Mucosa of descending colon (tissue), 3 donors: ENCODE results near the gene FBXW5. TPM values are rescaled to one million over a fixed set of nuclear protein-coding genes. Genes with fewer than 3 reads are reported as not detected.
A peak's percentile ranks its signal among the peaks of the same experiment; 100 is the strongest.

Experiments used
- ATAC-seq: fragments of 200-7000 bp; cut with Tn5 transposase; one replicate; pipeline ENCODE4 v1.9.1; 2020; ENCODE audit warnings: mild to moderate bottlenecking, moderate library complexity
- DNase-seq, 3 donors: peaks; one replicate each; pipeline ENCODE4 v3.0.0-alpha.2; 2020
- H3K36me3 ChIP-seq: fragments of 200-600 bp; one replicate; pipeline ENCODE4 v1.8.0; 2021; ENCODE audit warnings: low read depth, mild to moderate bottlenecking
- H3K4me1 ChIP-seq: fragments of 200-600 bp; one replicate; pipeline ENCODE4 v1.8.0; 2021; ENCODE audit warnings: low read depth, mild to moderate bottlenecking
- H3K4me3 ChIP-seq: fragments of 200-600 bp; one replicate; pipeline ENCODE4 v1.8.0; 2021; ENCODE audit warnings: mild to moderate bottlenecking
- H3K9me3 ChIP-seq: fragments of 200-600 bp; one replicate; pipeline ENCODE4 v1.8.0; 2021; ENCODE audit warnings: mild to moderate bottlenecking
- intact Hi-C, 2 donors: fragments of 100-400 bp; cut with DNase I in 1 of 2; cut with micrococcal nuclease in 1 of 2; formaldehyde crosslinking; loops; one replicate each; pipeline versions ENCODE4 v1.11.0 to v1.11.1; 2022; cut with DNase I, micrococcal nuclease
- total RNA-seq, 3 donors: library from RNA; stranded (reverse); fragmentation: NEBNext Ultra II Directional in 2 of 3; extraction: Animal tissue kit (Norgen Biotek cat#: 25700) in 2 of 3; gene quantifications; one replicate each; pipeline versions ENCODE4 v1.2.1 to v1.2.4, GENCODE V29; 2021 to 2023
- TF ChIP-seq, protein P1 (sequence below): fragments of 200-600 bp; IDR thresholded peaks from one replicate; pipeline ENCODE4 v1.8.0; 2022; ENCODE audit warnings: antibody characterized with exemption, mild to moderate bottlenecking
- donor health status: DM: no; HTN: no; CAD: no; lungs with moderate emphysema.
- donor health status: DM: no; HTN: no; CAD: no.
- donor health status: DM: no; HTN: yes; CAD: no.

Gene FBXW5
- total RNA-seq, 3 donors from 2014 or later = 127 to 197 (median 142) TPM

DNA sequence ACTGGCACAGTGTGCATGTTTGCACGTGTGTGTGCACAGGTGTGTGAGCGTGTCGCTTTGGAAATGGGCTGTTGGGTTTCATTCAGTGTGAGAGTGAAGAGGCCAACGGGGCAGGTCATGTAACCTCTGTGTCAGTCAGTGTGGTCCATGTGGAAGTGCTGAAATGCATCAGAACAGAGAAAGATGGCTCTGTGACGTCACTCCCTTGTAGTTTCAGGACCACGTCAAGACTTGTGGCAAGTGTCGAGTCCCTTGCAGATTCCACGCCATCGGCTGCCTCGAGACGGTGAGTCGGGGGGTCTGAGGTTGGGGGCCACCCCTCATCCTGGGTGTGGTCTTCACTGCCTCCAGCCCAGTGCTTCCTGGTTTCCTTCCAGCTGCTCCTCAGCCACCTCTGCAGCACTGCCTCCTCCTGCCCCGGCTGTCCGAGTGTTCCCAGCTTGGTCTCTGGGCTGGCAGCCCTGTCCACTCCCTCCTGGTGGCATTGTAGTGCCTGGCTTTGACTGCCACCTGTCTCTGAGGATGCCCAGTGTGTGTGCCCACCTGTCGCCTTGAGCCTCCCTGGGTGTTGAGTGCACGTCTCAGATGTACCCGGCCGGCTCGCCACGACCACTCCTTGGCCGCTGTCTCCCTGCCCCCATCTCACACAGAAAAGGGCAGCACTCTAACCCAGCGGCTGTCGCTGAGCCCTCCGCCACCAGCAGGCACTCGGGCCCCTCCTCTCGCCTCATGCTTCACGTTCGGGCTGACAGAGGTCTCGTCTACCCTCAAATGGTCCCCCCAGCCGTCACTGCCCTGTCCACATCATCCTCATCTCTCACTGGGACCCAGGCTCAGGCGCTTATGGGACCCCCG is 28.0 kb downstream of the FBXW5 start:
- Histone ChIP-seq H3K4me3 (no peak overlapping the region), H3K36me3 (no peaks in the 10 kb centered on the region), H3K4me1 (no peaks in the 10 kb centered on the region), H3K9me3 (no peaks in the 10 kb centered on the region)
- TF ChIP-seq, protein P1, sequence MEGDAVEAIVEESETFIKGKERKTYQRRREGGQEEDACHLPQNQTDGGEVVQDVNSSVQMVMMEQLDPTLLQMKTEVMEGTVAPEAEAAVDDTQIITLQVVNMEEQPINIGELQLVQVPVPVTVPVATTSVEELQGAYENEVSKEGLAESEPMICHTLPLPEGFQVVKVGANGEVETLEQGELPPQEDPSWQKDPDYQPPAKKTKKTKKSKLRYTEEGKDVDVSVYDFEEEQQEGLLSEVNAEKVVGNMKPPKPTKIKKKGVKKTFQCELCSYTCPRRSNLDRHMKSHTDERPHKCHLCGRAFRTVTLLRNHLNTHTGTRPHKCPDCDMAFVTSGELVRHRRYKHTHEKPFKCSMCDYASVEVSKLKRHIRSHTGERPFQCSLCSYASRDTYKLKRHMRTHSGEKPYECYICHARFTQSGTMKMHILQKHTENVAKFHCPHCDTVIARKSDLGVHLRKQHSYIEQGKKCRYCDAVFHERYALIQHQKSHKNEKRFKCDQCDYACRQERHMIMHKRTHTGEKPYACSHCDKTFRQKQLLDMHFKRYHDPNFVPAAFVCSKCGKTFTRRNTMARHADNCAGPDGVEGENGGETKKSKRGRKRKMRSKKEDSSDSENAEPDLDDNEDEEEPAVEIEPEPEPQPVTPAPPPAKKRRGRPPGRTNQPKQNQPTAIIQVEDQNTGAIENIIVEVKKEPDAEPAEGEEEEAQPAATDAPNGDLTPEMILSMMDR = no peak
- intact Hi-C loops = no loop called here
- ATAC-seq (no peak), DNase-seq (no peak)

DNA sequence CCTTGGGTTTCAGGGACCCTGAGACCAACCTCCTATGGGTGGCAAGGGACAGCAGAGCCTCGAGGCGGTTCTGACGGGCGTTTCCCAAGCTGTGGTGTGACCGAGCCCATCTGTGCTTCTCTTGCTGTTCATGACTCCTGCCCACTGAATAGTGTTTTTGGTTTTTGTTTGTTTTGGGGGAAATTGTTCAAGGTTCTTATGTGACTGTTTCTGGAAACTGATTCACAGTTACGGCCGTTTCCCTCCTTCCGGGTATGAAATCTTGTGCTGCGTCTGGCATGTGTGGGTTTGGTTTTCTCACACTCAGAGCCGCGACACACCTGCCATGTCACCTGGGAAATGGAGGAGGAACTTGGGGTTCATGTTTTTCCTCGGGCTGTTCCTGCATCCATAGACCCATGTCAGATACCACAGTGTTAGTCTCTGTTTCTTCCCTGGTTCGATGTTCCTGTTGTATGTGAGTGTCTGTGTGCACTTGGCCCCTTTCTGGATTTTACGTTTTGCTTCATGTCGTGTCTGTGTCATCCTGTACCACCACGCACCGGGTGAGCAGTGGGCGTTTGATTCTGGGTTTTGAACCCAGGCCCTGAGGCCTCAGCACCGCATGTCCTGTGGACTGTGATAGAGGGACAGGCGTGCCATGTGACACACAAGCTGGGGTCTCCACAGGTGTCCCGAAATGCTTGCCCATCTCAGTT is 28.8 kb downstream of the FBXW5 start:
- no peaks in the 10 kb centered on the region for H3K36me3 ChIP-seq
- no peak for ATAC-seq
- intact Hi-C loops = no loop called here

DNA sequence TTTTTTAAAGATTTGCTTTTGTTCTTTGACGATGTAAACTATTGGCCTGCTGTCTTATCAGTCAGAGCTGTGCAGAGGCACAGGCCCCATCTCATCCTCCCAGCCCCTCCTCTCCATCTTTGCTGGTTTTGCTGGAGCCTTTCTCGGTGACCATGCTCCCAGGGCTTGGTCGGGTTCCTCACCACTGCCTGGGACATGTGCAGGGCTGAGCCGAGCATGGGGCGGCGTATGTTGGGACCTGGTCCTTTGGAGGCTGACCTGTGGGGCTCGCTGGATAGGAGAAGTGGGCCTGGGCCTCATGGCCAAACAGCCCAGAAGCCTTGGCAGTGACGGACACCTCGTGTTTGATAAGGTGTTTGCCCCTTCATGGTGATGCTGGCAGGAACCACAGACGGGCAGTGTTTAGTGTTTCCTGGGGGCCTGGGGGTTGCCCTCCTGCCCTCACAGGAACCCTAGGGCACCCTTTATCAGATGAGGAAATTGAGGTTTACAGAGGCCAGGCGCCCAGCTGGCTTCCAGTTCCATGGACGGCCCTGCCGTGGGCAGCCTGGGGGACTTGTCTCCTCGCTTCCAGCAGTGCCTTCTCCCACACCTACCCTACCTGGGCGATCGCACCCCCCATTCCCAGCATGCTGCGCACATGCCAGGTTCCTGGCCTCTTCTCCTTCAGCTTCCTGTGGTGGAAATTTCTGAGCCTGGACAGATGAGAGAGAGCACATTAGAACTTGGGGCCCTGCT is 30.7 kb downstream of the FBXW5 start:
- Histone ChIP-seq H3K4me1 (no peaks in the 10 kb centered on the region), H3K9me3 (no peaks in the 10 kb centered on the region), H3K36me3 (no peaks in the 10 kb centered on the region), H3K4me3 (no peak overlapping the region)
- intact Hi-C loops = no loop called here
- ATAC-seq (no peak), DNase-seq (no peak)
- TF ChIP-seq, protein P1 = no peak

More for the DNA sequence above, 28.8 kb downstream of the FBXW5 start:
- H3K9me3 ChIP-seq = no peaks in the 10 kb centered on the region
- no peaks in the 10 kb centered on the region for H3K4me1 ChIP-seq
- DNase-seq = no peak
- TF ChIP-seq, protein P1 = no peak
- no peak overlapping the region for H3K4me3 ChIP-seq

DNA sequence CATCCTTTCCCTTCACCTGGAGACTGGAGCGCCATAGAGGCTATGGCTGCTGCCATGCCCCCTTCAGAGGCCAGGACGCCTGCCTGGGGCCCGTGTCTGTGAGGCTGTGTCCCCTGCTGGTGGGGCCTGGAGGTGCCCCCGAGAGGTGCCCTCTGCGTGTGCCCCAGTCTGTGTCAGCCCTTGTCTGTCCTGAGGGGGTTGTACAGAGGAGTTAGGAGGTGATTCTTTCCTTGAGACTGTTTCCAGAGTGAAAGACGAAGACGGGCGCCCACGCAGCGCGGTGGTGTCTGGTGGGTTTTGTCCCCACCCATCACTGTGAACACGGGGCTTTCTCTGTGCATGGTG is 33.7 kb downstream of the FBXW5 start:
- intact Hi-C loops = no loop called here
- TF ChIP-seq, protein P1 = no peak
- no peak for DNase-seq
- Histone ChIP-seq H3K36me3 (no peaks in the 10 kb centered on the region), H3K9me3 (no peaks in the 10 kb centered on the region), H3K4me1 (no peaks in the 10 kb centered on the region), H3K4me3 (no peak overlapping the region)
- ATAC-seq = peak; percentile 18

DNA sequence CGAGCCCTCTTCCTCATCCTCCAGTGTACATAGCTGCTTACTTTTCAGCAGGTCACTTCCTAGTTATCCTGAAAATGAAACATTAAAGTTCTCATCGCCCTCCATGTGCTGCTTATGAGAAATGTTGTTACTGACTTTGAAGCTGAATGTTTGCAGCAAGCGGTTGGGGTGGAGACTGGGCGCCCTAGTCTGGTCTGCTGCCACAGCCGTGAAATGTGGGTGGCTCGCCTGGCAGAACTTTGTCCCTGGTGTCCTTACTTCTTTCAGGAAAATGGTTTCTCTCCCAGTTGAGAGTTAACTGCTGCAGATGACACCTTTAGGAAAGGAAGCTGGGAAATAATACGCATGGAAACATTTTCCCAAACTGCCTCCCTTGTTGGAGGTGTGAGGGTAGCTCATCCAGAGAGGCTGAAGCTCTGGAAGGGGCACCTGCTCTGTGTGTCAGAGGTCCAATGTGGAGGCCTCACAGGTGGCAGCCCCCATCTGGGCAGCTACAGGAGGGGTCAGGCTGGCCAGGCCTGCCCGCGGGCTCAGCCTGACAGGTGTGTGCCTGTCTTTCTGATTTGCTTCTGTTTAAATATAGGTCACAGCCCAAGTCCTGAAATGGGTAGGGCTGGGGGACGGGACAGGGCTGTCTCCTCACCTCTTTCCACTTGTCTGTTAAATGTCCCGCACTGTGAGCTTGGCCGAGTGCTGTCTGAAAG is 34.2 kb downstream of the FBXW5 start:
- TF ChIP-seq, protein P1 = no peak
- intact Hi-C loops = no loop called here
- no peaks in the 10 kb centered on the region for H3K9me3 ChIP-seq
- H3K4me1 ChIP-seq = no peaks in the 10 kb centered on the region
- no peaks in the 10 kb centered on the region for H3K36me3 ChIP-seq
- no peak for DNase-seq
- peak; percentile 13 for ATAC-seq
- H3K4me3 ChIP-seq = no peak overlapping the region
